Esophagus muscularis mucosa (tissue), 4 donors: Measurements from ENCODE around the gene ARHGAP31. TPM values are rescaled to one million over a fixed set of nuclear protein-coding genes. Genes with fewer than 3 reads are reported as not detected.

Experiments used
- DNase-seq: peaks from one replicate; pipeline ENCODE4 v3.0.0-alpha.2; 2017; ENCODE audit errors: extremely low spot score
- H3K27ac ChIP-seq, 4 donors: fragments of 200-600 bp; sonication (generic); replicated peaks in 1 of 4; 1 replicate in 3 of 4; 2 replicates in 1 of 4; pipeline ENCODE4 v1.5.1; 2016 to 2019; ENCODE audit warnings: mild to moderate bottlenecking in 1 of 4
- H3K27me3 ChIP-seq, 4 donors: fragments of 200-600 bp; sonication (generic); one replicate each; pipeline versions ENCODE4 v1.5.1 to v1.6.0; 2016 to 2019
- H3K36me3 ChIP-seq, 4 donors: fragments of 200-600 bp; sonication (generic); one replicate each; pipeline ENCODE4 v1.5.1; 2016 to 2019
- H3K4me1 ChIP-seq, 4 donors: fragments of 200-600 bp; sonication (generic); one replicate each; pipeline ENCODE4 v1.5.1; 2016 to 2019
- H3K4me3 ChIP-seq, 4 donors: fragments of 200-600 bp; sonication (generic); 1 replicate in 2 of 4; 2 replicates in 2 of 4; pipeline ENCODE4 v1.5.1; 2016 to 2019; ENCODE audit warnings: mild to moderate bottlenecking in 4 of 4, moderate library complexity in 1 of 4
- H3K9me3 ChIP-seq, 4 donors: fragments of 200-600 bp; sonication (generic); 1 replicate in 3 of 4; 2 replicates in 1 of 4; pipeline ENCODE4 v1.5.1; 2016 to 2019
- EP300 ChIP-seq: sonication (generic); formaldehyde crosslinking; IDR thresholded peaks from one replicate; pipeline ENCODE4 v1.6.1; 2017; ENCODE audit warnings: antibody characterized with exemption
- POLR2A ChIP-seq: fragments of 450-650 bp; IDR thresholded peaks from one replicate; pipeline ENCODE4 v1.6.1; 2017; ENCODE audit warnings: antibody characterized with exemption, moderate library complexity, mild to moderate bottlenecking, low read depth
- POLR2AphosphoS5 ChIP-seq, 2 donors: sonication (generic); formaldehyde crosslinking; IDR thresholded peaks; one replicate each; pipeline ENCODE4 v1.6.1; 2017; ENCODE audit warnings: antibody characterized with exemption in 2 of 2
- WGBS: methylation state at CpG from one replicate; pipeline ENCODE4 v1.1.5; 2018; 5-methylcytosine and 5-hydroxymethylcytosine counted together
- intact Hi-C: fragments of 100-400 bp; cut with DNase I; formaldehyde crosslinking; loops from one replicate; pipeline ENCODE4 v1.15.1; 2023
- total RNA-seq, 4 donors: library from RNA; depleted of rRNA; stranded (reverse); fragments of >200 nt; gene quantifications; one replicate each; pipeline versions ENCODE4 v1.1.0 to v1.2.1, GENCODE V29; 2016
- TF ChIP-seq, protein P1 (sequence below), 3 experiments: fragments of 200-600 bp in 2 of 3; fragments of 450-650 bp in 1 of 3; sonication (generic) in 2 of 3; IDR thresholded peaks; one replicate each; pipeline ENCODE4 v1.5.1; 2017 to 2019; ENCODE audit warnings: antibody characterized with exemption in 3 of 3, mild to moderate bottlenecking in 2 of 3, moderate library complexity in 1 of 3

Gene ARHGAP31
- total RNA-seq, 4 donors from 2014 or later, result 14.5 to 25.9 (median 23.1) TPM

DNA sequence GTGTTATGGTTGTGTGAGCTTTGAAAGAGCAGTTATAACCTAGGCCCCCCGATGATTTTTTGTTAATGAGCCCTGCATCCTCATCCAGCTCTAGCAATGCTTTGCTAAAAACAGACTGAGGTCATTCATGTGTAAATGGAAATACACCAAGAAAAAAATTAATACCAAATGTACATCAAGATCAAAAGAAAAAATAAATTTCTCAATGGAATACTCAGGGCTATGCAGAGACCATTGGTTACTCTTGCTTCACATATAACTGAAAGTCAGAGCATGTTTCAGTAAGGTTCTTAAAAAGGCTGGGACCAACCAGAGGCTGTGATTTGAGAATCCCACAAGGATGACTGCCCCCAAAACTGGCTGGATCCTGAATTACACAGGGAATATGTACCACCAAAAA is 48.0 kb downstream of the ARHGAP31 start:
- Histone ChIP-seq H3K36me3 (no peaks in the 10 kb centered on the region), H3K4me3 (no peak overlapping the region), H3K27ac (no peak overlapping the region), H3K9me3 (no peaks in the 10 kb centered on the region), H3K27me3 (no peaks in the 10 kb centered on the region), H3K4me1 (peaks cover 5 to 21% (median 9%) of the 10 kb centered on the region in 4 donors)
- intact Hi-C loops, result no loop called here
- 88% methylated on average over 1 of the region's 1 CpG for WGBS
- TF ChIP-seq, protein P1, sequence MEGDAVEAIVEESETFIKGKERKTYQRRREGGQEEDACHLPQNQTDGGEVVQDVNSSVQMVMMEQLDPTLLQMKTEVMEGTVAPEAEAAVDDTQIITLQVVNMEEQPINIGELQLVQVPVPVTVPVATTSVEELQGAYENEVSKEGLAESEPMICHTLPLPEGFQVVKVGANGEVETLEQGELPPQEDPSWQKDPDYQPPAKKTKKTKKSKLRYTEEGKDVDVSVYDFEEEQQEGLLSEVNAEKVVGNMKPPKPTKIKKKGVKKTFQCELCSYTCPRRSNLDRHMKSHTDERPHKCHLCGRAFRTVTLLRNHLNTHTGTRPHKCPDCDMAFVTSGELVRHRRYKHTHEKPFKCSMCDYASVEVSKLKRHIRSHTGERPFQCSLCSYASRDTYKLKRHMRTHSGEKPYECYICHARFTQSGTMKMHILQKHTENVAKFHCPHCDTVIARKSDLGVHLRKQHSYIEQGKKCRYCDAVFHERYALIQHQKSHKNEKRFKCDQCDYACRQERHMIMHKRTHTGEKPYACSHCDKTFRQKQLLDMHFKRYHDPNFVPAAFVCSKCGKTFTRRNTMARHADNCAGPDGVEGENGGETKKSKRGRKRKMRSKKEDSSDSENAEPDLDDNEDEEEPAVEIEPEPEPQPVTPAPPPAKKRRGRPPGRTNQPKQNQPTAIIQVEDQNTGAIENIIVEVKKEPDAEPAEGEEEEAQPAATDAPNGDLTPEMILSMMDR (IDR thresholded peaks at IDR 0.05), result no peak
- TF ChIP-seq POLR2A, result no peak
- TF ChIP-seq EP300, result no peak
- TF ChIP-seq POLR2AphosphoS5 (IDR thresholded peaks at IDR 0.05), result no peak
- no peak for DNase-seq

DNA sequence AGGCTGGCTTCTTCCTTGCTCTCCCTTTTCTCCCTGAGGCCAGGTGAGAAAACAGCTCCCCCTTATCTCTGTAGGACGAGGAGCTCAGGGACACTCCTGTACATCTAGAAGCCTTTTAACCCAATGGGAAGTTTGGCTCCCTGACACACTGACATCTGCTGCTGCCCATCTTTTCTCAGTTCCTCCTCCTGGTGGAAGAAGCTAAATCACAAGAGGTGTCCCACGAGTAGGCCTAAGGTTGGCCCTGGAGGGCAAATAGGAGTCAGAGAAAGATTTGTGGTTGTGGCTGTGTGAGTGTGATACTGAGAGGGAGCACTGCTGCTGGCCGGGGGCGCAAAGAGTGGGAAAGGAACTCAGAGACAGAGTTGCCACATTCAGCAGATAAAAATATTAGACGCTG is 49.5 kb downstream of the ARHGAP31 start:
- H3K36me3 ChIP-seq, result no peaks in the 10 kb centered on the region
- 81% methylated on average over 5 of the region's 5 CpGs for WGBS
- TF ChIP-seq, protein P1 (IDR thresholded peaks at IDR 0.05), result no peak
- TF ChIP-seq EP300, result no peak
- TF ChIP-seq POLR2A, result no peak
- TF ChIP-seq POLR2AphosphoS5 (IDR thresholded peaks at IDR 0.05), result no peak
- H3K4me1 ChIP-seq, result peaks cover 5 to 19% (median 15%) of the 10 kb centered on the region in 4 donors
- no peaks in the 10 kb centered on the region for H3K9me3 ChIP-seq
- H3K27me3 ChIP-seq, result no peaks in the 10 kb centered on the region
- DNase-seq, result no peak
- H3K27ac ChIP-seq, result no peak overlapping the region
- no peak overlapping the region for H3K4me3 ChIP-seq
- intact Hi-C loops, result no loop called here

- TF ChIP-seq POLR2A, result no peak
- TF ChIP-seq POLR2AphosphoS5 (IDR thresholded peaks at IDR 0.05), result no peak
- TF ChIP-seq EP300, result no peak
- TF ChIP-seq, protein P1 (IDR thresholded peaks at IDR 0.05), result no peak
- WGBS, result 56% methylated on average over 1 of the region's 1 CpG
- H3K36me3 ChIP-seq, result no peaks in the 10 kb centered on the region
- H3K27me3 ChIP-seq, result no peaks in the 10 kb centered on the region
- DNase-seq, result no peak
- H3K4me3 ChIP-seq, result no peak overlapping the region
- H3K9me3 ChIP-seq, result no peaks in the 10 kb centered on the region
- no peak overlapping the region for H3K27ac ChIP-seq
- intact Hi-C loops, result no loop called here
- H3K4me1 ChIP-seq, result peaks cover 21 to 38% (median 35%) of the 10 kb centered on the region in 4 donors
Observed at GRCh38 chr3:119346076-119346496, 51.9 kb downstream of the ARHGAP31 start.

DNA sequence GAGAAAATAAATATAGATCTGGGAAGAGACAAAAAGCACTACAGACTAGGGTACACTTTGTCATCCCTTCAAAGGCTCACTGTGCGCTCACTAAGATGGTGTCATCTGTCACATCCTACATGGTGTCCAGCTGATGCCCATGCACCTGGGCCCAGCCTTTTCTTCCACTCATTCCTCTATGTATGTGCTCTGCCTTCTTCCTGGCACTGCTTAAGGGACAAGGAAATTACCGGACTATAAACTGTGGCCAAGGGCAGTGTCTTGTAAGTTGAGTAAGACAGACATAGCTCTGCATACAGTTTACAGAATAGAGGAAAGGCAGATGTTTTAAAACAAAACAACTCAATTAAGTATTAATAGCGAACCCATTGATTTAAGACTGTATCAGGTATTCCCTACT is 52.9 kb downstream of the ARHGAP31 start:
- H3K27me3 ChIP-seq, result no peaks in the 10 kb centered on the region
- no peak for DNase-seq
- TF ChIP-seq POLR2AphosphoS5 (IDR thresholded peaks at IDR 0.05), result no peak
- TF ChIP-seq POLR2A, result no peak
- H3K36me3 ChIP-seq, result no peaks in the 10 kb centered on the region
- no peaks in the 10 kb centered on the region for H3K9me3 ChIP-seq
- H3K4me3 ChIP-seq, result no peak overlapping the region
- peaks cover 24 to 46% (median 42%) of the 10 kb centered on the region in 4 donors for H3K4me1 ChIP-seq
- 94% methylated on average over 3 of the region's 3 CpGs for WGBS
- peak overlapping the region in 1 of 4 donors; percentile 22 for H3K27ac ChIP-seq
- intact Hi-C loops, result no loop called here

- TF ChIP-seq EP300 (no peak), POLR2A (no peak), POLR2AphosphoS5 (IDR thresholded peaks at IDR 0.05) (no peak)
- TF ChIP-seq, protein P1 (IDR thresholded peaks at IDR 0.05), result no peak
- Histone ChIP-seq H3K9me3 (no peaks in the 10 kb centered on the region), H3K4me3 (no peak overlapping the region), H3K27ac (peak overlapping the region in 2 of 4 donors; percentile 0 to 52), H3K4me1 (peaks cover 38 to 64% (median 59%) of the 10 kb centered on the region in 4 donors), H3K27me3 (no peaks in the 10 kb centered on the region), H3K36me3 (no peaks in the 10 kb centered on the region)
- intact Hi-C loops, result no loop called here
- DNase-seq, result no peak
- WGBS, result 75% methylated on average over 4 of the region's 4 CpGs
Observed at GRCh38 chr3:119349354-119350041, 55.3 kb downstream of the ARHGAP31 start.
